NCI-H2029 (cell line): ENCODE measurements around the gene CD7.

Experiments used
- DNase-seq: peaks from one replicate; lab custom pipeline; 2025; lab: John Stamatoyannopoulos, UW

Gene CD7

DNA sequence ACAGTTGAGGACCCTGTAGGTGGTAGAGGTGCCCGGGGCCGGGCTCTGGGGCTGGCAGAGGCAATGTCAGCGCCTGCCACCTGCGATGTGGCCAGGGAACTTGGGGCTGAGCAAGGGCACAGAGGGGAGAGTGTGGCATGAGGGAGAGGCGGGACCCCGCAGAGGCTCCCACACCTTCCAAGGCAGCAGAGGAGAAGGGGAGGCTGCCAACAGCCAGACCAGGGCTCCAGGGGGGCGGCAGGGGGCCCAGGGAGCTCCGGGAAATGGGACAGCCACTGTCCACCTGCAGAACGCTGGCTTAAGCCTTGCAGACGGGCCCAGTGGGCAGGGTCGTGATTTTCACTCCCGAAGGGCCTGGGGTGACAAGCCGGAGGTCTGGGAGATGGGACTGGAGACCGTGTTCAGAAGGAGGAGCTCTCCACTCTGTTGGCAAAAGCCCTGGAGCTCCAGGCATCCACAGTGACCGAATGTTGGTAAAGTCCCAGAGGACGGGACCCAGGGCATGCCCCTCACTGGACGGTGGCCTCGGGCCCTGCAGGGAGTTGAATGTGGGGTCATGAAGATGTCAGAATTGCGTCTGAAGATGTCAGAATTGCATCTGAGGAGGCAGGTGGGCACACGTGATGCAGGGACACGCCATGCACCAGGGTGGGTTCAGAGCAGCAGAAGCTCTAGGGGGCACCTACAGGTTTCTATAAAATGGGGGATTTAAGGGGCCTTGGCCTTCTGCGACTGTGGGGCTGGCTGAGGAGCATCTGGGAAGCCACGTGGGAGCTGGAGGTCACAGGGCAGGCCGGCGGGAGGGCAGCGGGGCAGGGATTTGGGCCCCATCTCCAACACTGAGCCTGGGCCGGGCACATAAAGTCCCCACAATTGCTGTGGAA, 18.6 kb downstream of the CD7 start:
- no peak for DNase-seq

- DNase-seq, result peak; percentile 84
Measured at GRCh38 chr17:82297714-82298537, 19.5 kb downstream of the CD7 start.

- peak; percentile 59 for DNase-seq
Measured at GRCh38 chr17:82297280-82297713, 20.1 kb downstream of the CD7 start.

DNA sequence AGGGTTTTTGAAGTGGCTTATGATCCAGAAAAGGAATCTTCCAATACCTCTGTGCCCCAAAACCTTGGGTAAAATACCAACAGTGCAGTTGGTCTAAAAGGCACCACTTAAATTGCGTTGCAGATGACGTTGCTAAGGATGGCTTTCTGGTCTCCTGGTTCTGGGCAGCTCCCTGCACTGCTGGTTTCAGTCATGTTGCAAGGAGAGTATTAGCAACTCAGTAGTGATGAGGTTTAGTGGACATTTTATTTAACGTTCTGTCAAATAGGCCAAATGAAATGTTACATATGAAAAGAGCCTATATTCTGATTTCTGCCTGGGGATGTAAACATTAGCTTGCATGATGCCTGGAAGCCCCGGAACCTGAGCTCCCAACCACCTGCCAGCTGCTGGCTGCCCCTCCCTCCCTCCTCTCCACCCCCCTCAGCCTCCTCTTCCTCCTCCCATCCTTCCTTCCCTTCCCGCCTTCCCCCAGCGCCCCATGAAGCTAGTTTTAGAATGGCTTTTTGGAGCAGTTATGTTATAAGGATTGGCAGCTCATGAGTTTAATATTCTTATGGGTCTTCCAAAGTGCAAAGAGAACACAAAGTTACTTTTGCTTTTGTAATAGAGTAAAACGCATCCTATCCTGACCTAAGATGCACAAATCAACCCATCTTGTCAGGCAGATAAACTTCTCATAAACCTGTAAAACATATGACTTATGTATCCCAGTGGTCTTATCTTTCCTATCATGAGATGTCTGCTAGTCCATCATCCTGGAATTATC, 20.7 kb downstream of the CD7 start:
- DNase-seq, result no peak

DNA sequence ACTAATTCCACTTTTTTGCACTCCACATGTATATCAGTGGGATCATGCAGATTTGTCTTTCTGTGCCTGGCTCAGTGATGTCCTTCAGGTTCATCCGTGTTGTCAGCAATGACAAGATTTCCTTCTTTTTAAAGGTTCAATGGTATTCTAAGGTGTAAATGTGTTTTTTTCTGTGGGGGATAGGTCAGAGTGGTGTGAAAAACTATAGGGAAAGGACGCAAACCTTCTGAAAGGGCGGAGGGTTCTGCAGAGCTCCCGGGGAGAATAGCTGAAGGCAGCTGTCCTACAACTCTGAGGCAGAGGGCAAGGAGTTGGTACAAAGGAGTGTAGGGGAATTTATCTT, 22.0 kb downstream of the CD7 start:
- DNase-seq, result no peak

DNA sequence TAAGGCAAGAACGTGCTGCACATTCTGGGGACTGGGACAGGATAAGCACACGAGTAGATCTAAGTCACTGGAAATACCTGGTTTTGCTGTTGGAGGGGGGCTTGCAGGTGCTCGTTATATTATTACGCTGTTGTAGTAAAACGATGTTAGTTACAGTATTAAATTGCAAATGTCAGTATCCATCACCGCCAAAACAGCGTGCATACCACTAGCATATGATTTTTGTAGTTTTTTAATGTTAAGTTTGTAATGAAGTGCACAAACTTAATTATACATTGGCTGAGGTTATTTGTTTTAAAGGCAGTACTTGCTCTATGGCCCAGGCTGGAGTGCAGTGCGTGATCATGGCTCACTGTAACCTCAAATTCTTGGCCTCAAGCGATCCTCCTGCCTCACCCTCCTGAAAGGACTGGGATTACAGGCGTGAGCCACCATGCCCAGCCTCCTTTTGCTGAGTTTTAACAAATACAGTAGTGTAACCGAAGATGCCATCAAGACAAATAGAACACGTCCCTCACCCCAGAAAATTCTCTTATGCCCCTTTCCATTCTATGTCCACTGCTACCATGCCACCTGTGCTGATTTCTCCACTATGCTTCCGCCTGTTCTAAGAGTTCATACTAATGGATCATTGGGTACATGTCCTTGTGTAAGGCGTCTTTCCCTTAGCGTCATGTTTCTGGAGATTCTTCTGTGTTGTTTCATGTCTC, 23.2 kb downstream of the CD7 start:
- DNase-seq, result no peak

GRCh38 chr17:82292251-82293154, 24.9 kb downstream of the CD7 start:
- peak; percentile 94 for DNase-seq

- DNase-seq, result no peak
Measured at GRCh38 chr17:82291582-82292250, 25.7 kb downstream of the CD7 start.

GRCh38 chr17:82287868-82288801, 29.3 kb downstream of the CD7 start:
- peak; percentile 99 for DNase-seq

DNA sequence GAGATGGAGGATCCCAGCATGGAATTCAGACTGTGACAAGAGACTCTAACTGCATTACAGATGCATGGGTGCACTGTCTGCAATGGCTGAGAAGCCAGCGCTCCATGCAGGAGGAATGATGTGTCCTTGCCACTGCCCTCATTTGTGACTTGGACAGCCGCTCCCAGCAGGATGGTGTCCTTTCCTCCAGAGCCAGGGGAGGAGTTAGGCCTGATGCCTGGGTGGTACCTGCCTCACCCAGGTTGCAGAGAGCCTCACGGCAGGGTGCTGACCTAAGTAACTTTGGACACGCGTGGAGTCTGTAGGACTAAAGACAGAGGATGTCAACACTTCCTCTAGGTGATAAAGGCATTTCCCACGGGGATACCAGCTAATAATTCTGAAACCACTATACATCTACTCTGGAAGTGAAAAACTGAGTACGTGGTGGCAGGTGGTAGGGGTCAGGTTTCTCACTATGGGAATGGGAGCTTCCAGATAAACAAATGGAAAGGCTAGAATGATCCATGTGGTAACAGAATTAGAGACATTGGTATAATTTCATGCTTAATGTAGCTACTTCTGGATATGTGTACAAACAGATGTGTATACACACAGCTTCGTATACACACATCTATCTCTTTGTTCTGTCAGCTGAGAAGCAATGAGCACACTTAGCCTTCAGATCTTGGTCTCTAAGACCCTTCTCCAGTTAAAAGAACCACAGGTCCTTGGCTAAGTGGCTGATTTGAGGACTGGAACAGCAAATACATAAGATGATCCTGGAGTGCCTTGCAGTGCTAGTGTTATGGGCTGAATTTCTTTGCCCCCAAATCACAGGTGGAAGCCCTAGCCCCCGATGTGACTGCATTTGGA, 30.2 kb downstream of the CD7 start:
- no peak for DNase-seq

DNA sequence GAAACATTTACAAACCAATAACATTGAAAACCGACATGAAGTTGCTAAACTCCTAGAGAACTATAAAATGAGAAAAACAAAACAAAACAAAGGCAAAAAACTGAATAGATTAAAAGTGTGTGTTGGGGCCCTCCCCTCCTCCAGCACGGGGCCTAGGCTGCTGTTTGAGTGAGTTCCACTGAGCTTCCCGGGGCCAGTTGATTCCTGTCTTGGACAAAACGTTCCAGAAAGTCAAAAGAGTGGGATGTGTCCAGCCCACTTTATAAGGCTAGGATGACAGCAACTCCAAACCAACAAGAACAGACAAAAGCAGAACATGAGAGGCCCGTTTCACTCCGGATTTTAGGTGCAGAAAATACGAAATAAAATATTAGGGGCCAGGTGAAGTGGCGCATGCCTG, 32.3 kb downstream of the CD7 start:
- no peak for DNase-seq

GRCh38 chr17:82283208-82283749, 34.1 kb downstream of the CD7 start:
- DNase-seq, result no peak

GRCh38 chr17:82282239-82283207, 34.9 kb downstream of the CD7 start:
- no peak for DNase-seq

- no peak for DNase-seq
Measured at GRCh38 chr17:82281502-82282238, 35.7 kb downstream of the CD7 start.

DNA sequence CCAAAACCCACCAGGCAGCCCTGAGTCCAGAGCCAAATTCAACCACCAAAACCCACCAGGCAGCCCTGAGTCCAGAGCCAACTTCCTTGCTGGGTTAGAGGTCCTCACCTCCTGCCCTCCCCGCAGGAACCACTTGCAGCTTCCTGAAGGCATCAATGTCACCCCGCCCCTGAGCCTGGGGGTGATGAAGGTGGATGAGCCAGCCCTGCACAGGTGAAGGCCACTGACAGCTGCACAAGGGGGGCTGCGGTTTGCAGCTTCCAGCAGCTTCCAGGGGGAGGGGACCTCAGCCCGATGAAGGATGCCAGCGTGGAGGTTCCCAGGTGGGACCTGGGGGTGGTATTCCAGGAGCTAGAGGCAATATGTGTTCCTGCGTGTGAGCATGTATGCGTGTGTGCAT, 36.3 kb downstream of the CD7 start:
- no peak for DNase-seq

DNA sequence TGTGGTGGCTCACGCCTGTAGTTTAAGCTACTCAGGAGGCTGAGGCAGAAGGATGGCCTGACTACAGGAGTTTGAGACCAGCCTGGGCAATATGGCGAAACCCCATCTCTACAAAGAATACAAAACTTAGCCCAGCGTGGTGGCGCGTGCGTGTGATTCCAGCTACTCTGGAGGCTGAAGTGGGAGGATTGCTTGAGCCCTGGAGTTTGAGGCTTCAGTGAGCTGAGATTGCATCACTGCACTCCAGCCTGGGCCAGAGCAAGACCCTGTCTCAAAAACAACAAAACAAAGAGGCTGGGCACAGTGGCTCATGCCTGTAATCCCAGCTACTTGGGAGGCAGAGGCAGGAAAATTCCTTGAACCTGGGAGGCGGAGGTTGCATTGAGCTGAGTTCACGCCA, 36.9 kb downstream of the CD7 start:
- no peak for DNase-seq
